NT2/D1 (cell line): ENCODE data around the gene TMCC1.

Source experiments
- SUZ12 ChIP-seq: IDR thresholded peaks from 2 replicates; pipeline ENCODE4 v1.6.1; 2011; ENCODE audit not compliant: insufficient read length, insufficient read depth; ENCODE audit errors: extremely low read depth
- YY1 ChIP-seq: IDR thresholded peaks from 2 replicates; pipeline ENCODE4 v1.6.1; 2011; ENCODE audit not compliant: insufficient read length, insufficient read depth
- ZNF274 ChIP-seq: IDR thresholded peaks from 2 replicates; pipeline ENCODE4 v1.6.1; 2011; ENCODE audit warnings: mild to moderate bottlenecking, low read depth, low read length

DNA sequence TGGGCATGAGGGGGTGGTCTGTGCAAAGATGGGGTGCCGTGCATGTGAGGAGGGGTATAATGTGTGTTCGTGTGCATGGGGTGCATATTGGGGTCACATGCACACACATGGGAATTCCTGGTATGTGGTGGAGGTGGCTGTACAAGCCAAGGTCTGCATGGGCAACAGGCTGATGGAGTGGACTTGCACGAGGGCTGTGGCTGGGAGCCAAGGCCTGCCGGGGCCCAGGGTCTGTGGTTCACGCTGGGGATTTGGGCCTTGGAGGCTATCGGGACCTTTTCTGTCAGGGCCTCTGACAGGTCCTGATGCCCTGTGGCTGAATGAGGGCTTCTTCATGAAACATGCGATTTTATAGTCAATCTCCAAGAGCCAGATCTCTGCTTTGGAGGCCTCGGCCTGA, 277.2 kb downstream of the TMCC1 start:
- TF ChIP-seq SUZ12 (no peak), YY1 (no peak), ZNF274 (no peak)
